HG02884 (cell line): ENCODE measurements around the gene SLC25A34.

ENCODE experiments used
- ATAC-seq: cut with Tn5 transposase; IDR thresholded peaks from one replicate; pipeline ENCODE4 v1.9.1; 2021; ENCODE audit warnings: mild to moderate bottlenecking, moderate library complexity; ENCODE audit not compliant: unreplicated experiment

SLC25A34 gene

DNA sequence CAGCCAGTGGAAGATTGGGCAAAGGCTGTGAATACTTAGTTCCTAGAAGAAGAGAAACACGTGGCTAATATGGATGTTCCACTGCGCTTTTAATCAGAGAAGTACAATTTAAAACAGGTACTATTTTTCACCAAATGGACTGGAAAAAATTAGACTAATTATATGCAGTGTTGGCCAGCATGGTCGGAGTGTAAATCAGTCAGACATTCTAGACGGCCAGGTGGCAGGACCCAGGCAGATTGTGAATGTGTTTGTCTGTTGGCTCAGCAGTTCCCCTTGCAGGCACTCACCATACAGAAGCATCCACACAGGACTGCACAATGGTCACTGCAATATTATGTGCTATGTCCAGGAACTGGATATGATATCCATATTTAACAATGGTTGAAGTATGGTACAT, 23.9 kb upstream of the SLC25A34 start:
- no peak for ATAC-seq

- ATAC-seq = no peak
Observed at GRCh38 chr1:15714406-15715136, 21.5 kb upstream of the SLC25A34 start.

DNA sequence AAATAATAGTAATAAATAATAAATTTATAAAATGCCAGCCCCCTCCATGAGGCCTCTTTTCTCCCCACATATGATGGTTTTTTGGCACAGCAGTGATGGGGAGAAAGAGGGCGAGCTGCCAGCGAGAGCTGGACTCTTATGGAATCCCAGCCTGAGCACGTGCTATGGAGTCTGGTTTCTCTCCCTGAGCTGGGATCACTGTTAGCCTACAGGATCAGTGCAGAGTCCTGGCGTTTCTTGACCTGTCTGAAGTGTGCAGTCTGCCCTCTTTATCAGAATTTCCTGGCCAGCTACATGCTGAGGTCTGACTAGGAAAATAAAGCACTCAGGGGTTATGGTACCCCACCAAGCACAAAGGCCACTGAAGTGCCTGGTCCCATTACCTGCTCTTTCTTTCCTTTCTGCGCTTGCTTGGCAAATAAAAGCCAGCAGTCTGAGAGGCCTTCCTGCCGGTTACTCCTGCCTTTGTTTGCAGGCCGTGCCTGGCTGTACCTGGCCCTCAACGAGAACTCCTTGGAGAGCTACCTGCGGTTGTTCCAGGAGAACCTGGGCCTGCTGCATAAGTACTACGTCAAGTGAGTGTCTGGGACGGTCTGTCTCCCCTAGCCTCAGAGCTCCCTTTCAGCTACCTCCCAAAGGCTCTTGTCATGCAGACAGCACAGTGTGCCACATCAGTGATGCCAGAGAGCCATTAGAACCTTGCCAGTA, 18.5 kb upstream of the SLC25A34 start:
- no peak for ATAC-seq

DNA sequence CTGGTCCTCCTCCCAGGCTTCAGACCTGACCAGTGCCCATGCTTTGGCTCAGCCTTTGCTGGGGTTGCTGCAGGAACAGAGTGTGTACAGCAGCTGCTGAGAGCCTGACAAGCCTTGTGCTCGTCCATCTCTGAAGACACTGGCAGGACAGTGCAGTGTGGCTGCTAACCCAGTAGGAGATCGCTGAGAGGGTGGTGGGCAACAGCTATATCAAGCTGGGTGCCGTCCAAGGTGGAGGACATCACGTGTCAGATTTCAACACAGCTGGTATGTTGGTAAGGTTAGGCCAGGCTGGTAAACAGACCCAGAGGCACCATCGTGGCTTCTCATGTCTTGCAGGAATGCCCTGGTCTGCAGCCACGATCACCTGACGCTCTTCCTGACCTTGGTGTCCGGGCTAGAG, 17.9 kb upstream of the SLC25A34 start:
- ATAC-seq = no peak

DNA sequence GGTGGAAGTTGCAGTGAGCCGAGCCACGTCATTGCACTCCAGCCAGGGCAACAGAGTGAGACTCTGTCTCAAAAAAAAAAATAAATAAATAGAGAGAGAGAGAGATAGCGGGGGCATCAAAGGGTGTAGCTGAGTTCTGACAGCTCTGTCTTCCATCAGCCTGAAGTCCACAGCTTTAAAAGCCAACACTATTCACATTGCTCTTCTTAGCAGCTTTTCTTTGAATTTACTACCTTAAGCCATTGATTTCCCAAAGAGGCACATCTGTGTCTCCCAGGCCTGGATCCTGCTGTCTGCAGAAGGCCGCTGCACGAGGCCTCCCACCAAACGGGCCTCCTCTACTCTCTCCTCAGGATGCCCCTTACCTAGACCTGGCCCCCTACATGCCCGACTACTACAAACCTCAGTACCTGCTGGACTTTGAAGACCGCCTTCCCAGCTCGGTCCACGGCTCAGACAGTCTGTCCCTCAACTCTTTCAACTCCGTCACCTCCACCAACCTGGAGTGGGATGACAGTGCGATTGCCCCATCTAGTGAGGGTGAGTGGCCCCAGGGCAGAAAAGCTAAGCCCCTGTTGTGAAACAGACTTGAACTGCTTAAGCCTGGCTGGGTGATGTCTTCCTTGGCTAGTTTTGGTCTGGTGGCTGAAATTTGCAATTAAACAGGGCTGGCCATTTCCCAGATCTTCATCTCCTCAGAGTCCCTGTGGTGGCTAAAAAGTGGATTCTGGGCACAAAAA, 16.5 kb upstream of the SLC25A34 start:
- ATAC-seq = no peak

DNA sequence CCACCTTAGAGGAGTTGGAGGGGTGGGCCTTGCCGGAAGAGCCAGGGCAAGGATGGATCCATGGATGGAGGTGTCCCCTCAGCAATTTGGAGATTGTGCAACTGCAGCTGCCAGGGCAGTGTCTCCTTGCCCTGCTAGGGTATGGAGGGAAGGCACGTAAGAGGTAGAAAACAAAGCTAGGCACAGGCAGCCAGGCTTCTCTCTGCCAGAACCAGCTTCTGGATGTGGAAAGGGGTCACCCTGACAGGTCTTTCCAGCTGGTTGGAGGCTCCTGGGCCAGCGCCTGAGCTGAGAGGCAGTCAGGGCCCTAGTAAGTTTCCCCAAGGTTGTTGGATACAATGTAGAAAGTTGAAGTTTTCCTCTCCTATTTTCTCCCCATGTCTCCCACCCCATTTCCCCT, 15.2 kb upstream of the SLC25A34 start:
- ATAC-seq = no peak

GRCh38 chr1:15722411-15722810, 13.6 kb upstream of the SLC25A34 start:
- no peak for ATAC-seq

DNA sequence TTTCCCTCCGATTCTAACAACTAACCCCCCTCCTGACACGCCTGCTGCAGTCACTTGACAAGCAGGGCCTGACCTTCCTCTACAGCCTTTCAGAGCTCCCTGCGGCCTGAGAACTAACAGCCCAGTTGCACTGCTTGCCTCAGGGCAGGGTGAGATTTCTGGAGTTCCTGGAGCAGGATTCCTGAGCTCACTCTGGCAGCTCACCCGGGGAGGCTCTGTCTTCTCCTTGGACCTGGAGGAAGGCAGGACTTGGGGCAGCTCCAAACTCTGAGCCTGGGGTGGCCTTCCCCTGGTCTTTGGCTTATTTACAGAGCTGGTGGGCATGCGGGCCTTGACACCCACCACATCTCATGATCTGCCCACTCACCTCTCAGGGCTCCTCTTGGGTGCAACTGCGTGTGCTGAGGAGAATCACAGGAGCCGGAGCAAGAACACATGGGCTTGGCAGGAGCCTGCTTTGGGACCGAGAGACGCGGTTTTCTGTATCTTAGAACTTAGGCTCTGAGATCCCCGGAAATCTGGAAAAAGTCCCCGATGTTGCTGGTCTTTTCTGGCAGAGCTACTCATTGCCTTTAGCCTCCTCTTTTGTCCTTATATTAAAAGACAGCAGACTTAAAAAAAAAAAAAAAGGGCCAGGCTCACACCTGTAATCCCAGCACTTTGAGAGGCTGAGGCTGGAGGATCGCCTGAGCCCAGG, 13.1 kb upstream of the SLC25A34 start:
- no peak for ATAC-seq

- ATAC-seq = no peak
Observed at GRCh38 chr1:15723631-15724246, 12.3 kb upstream of the SLC25A34 start.

DNA sequence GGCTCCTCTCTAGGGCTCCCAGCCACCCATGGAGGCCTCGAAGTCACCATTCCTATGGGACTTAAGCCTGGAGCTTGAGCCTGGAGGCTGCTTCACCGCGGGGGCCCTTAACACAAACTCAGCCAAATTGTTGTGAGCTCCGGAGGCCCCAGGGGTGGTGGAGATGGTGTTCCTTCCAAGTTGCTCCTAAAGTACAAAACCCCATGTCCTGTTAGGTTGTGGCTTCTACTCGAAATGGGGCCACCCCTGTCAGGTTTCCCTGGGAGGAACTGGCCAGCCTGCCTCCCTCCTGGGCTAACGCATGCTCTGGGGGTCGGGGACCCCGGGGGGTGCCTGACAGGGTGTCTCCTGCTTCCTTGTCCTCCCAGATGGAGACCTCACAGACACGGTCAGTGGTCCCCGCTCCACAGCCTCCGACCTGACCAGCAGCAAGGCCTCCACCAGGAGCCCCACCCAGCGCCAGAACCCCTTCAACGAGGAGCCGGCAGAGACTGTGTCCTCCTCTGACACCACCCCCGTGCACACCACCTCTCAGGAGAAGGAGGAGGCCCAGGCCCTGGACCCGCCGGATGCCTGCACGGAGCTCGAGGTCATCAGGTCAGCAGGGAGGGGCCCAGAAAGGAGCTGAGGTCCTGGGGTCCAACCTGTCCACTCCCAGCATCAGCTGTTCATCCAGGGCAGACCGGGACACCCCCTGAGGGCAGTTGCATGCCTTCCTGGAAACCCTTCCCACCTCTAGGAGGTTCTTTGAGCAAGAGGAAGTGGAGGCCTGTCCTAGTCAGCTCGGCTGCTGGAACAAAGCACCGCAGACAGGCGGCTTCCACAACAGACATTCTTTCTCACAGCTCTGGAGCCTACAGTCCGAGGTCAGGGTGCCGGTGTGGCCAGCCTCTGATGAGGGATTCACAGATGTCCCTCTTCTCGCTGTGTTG, 10.8 kb upstream of the SLC25A34 start:
- no peak for ATAC-seq

- no peak for ATAC-seq
Observed at GRCh38 chr1:15726508-15726907, 9.6 kb upstream of the SLC25A34 start.

DNA sequence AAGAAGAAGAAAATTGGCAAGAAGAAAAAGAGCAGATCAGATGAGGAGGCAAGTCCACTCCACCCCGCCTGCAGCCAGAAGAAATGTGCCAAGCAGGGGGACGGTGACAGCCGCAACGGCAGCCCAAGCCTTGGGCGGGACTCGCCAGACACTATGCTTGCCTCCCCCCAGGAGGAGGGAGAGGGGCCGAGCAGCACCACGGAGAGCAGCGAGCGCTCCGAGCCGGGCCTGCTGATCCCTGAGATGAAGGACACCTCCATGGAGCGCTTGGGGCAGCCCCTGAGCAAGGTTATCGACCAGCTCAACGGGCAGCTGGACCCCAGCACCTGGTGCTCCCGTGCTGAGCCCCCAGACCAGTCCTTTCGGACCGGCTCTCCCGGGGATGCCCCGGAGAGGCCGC, 9.0 kb upstream of the SLC25A34 start:
- ATAC-seq = no peak

DNA sequence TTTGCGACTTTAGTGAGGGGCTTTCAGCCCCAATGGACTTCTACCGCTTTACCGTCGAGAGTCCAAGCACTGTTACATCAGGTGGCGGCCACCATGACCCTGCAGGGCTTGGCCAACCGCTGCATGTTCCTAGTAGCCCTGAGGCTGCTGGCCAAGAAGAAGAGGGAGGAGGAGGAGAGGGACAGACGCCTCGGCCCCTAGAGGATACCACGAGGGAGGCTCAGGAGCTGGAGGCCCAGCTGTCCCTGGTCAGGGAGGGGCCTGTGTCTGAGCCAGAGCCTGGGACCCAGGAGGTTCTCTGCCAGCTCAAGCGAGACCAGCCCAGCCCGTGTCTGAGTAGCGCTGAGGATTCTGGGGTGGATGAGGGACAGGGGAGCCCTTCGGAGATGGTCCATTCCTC, 8.6 kb upstream of the SLC25A34 start:
- no peak for ATAC-seq

DNA sequence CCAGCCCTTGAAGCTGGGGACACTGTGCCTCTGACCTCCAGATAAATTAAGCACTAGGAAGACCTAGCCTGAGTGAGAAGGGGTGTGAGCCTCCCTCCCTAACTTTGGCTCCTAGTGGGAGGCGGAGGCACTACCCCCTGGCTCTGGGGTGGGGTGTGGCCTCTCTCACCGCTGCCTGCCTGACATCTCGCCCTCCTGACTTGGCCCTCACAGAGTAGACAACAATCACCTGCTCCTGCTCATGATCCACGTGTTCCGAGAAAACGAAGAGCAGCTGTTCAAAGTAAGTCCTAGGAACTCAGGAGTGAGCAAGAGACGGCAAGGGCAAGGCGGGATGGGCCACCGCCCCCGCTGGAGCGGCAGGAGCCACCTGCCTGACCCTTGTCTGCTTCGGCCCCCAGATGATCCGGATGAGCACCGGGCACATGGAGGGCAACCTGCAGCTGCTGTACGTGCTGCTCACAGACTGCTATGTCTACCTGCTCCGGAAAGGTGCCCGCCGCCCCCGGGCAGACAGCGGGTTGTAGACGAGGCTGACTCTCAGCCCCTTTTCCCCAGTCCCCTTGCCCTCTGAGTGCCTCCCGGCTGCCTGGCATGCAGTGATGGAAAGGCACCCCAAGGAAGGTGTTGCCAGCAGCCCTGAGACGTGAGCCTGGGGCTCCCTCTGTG, 8.1 kb upstream of the SLC25A34 start:
- no peak for ATAC-seq

DNA sequence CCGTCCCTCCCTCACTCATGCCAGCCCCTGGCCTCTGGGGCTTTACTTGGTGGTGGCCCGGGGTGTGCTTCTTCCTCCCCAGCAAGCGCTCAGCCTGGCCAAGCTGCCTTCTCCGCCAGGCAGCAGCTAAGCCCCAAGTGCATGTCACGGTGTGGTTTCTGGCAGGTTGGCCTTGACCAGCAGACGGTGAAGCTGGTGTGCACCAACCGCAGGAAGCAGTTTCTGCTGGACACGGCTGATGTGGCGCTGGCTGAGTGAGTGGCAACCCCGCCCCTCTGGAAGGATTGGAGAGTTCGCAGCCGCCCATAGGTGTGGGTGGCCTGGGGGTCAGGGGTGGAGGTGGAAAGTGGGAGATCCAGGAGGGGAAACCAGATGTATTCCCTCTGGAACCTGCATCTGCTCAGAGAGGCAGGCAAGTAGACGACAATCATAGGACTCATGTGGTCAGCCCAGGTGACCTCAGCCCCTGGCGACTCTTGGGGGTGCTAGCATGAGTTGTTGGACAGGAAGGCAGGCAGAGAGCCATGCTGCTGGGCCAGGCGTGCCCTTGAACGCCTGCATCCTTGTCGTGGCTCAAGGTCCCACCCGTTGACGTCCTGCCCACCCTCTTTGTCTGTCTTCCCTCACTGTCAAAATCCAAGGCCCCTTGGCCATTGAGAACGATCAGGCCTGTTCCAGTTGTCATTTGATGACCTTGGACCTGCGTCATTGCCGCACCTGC, 7.0 kb upstream of the SLC25A34 start:
- ATAC-seq = no peak

DNA sequence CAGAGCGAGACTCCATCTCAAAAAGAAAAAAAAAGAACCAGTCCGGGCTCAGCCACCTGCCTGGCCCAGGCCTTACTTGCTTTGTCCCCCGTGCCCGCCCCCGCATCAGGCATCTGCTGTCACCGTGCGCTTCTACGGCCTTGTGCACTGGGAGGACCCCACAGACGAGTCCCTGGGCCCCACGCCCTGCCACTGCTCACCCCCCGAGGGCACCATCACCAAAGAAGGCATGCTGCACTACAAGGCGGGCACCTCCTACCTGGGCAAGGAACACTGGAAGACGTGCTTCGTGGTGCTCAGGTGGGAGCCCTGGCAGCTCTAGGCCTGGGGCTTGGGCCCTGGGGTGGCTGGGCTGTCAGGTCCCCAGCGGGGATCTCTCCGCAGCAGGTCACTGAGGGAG, 5.6 kb upstream of the SLC25A34 start:
- no peak for ATAC-seq

DNA sequence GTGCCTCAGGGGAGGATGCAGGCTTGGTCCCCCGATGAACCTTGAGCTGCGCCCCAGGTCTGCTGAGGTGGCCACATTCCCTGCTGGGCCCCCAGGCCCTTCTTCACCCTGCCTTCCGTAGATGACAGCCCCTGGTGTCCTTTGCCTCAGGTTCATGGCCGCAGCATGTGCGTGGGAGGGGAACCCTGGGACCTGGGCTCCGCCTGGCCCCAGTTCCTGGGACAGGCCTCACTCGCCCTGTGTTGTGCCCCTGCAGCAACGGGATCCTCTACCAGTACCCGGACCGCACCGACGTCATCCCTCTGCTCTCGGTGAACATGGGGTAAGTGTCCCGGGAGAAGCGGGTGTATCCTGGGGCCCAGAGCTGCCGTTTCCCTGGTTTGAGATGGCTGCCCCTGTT, 5.1 kb upstream of the SLC25A34 start:
- ATAC-seq = no peak
